HG03460 (cell line): ENCODE data around the gene AFF3.
"Not testable (repeated sequence)": the region's sequence is repeated elsewhere in the genome, so short reads cannot be mapped to it uniquely, and the experiment has no call there.

Experiments
- ATAC-seq: cut with Tn5 transposase; IDR thresholded peaks from one replicate; pipeline ENCODE4 v1.9.1; 2021; ENCODE audit not compliant: unreplicated experiment

AFF3 gene

GRCh38 chr2:99938250-99938649 lies 204.1 kb downstream of the AFF3 start:
- ATAC-seq, result no peak

GRCh38 chr2:99936065-99936464 lies 206.3 kb downstream of the AFF3 start:
- no peak for ATAC-seq

DNA sequence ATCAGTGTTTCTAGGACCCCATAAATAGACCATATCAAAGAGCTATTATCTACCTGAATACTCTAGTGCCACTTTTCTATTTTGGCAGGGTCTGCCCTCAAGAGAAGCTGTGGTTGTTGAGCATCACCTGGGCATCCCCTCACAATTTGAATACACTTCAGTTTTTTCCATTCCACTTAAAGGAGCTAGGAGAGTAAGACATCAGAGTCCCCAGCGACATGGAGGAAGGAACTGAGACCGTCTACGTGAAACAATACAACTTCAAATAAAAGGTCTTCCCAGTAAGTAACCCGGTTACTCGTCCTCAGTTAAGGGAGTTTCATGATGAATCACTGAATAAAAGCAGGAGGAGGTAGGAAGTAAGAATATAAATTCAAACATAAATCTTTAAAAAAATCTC lies 206.7 kb downstream of the AFF3 start:
- no peak for ATAC-seq

- ATAC-seq, result no peak
Observed at GRCh38 chr2:99933894-99934650, 208.3 kb downstream of the AFF3 start.

GRCh38 chr2:99933491-99933890 lies 208.9 kb downstream of the AFF3 start:
- not testable (repeated sequence) for ATAC-seq

- no peak for ATAC-seq
Observed at GRCh38 chr2:99928470-99929053, 213.8 kb downstream of the AFF3 start.

- ATAC-seq, result not testable (repeated sequence)
Observed at GRCh38 chr2:99927690-99928207, 214.6 kb downstream of the AFF3 start.

- no peak for ATAC-seq
Observed at GRCh38 chr2:99926986-99927385, 215.4 kb downstream of the AFF3 start.

DNA sequence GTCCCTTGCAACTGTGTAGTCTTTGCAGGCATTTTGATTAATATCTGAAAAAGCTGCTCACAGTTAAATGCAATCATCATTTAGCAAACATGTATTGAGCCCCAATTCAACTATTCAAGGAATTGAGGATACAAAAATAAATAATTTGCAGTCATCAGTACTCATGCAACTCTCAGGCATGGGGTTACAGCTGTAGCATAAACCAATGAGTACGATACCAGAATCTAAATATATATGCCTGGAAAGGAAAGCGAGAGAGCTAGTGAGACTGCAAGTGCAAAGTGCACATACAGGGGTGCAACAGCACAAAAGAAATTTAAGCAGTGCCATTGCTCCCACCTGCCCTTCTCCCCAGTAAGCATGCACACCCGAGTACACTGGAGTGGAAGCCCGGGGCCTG lies 216.4 kb downstream of the AFF3 start:
- no peak for ATAC-seq

GRCh38 chr2:99922664-99923063 lies 219.7 kb downstream of the AFF3 start:
- no peak for ATAC-seq

- no peak for ATAC-seq
Observed at GRCh38 chr2:99921903-99922302, 220.5 kb downstream of the AFF3 start.

DNA sequence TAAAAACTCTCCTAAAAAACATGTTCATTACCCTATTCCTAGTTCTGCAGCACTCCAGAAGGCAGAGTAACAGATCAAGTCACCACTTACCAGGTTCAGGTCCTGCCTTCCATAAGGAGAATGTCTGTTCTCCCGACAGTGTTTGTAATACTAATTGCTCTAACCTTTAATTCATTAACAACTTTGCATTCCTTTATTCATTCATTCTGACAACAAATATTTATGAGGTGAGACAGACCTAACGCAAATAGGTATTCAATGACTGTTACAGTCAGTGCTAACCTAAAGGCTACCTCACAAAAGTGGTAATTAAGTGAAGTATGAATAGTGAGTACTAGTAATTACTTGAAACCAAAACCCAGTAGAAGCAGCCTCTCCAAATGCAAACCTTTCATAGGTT lies 224.0 kb downstream of the AFF3 start:
- no peak for ATAC-seq

DNA sequence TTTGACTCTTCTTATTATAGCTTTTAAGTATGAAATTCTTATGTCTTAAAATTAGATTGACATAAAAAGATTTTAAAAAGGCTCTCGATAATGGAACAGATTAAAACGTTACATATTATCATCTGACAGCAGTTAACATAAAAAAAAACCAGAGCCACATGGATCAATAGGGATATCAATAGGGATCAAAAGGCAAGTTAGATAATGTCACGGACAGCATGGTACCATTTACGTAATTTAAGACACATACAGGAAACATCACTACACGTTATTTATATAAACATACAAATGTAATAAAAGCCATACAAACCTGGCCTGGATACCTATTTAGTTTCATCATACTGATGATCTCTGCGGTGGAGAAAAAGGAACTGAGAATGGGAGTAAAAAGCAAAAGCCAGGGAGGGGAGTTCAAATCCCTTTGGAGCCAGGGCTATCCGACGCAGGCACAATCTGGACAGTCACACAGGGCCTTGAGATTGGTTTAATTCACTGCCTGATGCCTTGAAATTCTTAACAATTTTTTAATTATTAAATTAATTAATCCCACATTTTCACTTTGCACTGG lies 227.2 kb downstream of the AFF3 start:
- ATAC-seq, result no peak

GRCh38 chr2:99911736-99912135 lies 230.7 kb downstream of the AFF3 start:
- ATAC-seq, result no peak

GRCh38 chr2:99910902-99911301 lies 231.5 kb downstream of the AFF3 start:
- no peak for ATAC-seq

GRCh38 chr2:99905636-99906035 lies 236.8 kb downstream of the AFF3 start:
- no peak for ATAC-seq

DNA sequence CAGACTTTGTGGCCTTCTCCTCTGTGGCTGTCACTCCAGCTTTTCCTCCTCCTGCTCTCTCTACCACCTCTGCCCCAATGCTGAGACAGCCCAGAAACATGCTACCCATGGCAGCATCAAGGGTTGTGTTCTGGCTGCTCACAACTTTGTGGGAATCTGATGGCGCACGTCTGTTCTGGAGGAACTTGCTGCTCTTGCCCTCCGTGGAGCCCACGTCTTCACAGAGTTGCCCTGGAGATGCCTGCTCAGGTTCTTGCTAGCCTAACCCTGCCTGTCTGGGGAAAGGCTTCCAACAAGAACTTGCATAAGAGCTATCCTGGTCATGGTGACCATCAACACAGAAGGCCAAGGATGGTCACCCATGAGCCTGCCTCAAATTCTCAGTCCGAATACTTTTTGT lies 237.4 kb downstream of the AFF3 start:
- no peak for ATAC-seq

- no peak for ATAC-seq
Observed at GRCh38 chr2:99903981-99904380, 238.4 kb downstream of the AFF3 start.

GRCh38 chr2:99900556-99900955 lies 241.8 kb downstream of the AFF3 start:
- no peak for ATAC-seq

- no peak for ATAC-seq
Observed at GRCh38 chr2:99899882-99900281, 242.5 kb downstream of the AFF3 start.

DNA sequence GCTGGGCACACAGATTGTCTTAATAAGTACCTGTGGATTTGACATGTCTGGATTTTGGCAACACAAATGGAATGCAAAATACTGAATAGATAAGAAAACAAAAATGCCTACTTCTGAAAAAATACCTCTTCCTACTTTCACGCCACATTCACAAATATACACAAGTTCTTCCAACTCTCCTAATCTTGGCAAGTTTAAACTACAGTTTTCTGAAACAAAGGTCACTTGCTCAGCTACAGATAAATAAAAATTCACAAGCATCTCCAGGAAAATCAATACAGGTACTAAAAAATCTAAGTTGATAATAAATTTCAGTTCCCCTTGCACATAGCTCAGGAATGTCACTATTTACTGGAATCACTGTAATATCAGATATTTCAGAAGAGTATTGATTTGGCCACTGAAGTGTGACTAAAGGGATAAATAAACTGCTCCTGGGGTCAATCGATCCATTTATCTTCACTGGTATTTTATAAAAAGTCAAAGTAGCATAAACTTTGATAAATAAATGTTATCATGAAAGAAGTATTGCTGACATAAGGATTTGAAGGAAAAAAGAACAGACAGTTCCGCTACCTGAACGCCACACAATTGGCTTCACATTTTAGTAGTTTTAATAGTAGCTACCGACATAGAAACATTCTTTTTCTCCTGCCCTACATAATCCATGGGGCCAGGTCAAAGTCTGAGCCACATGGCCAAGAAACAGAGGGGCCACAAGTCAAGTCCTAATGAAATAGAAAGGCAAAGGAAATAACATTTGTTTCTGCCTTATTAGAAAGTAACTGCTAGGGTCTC lies 243.1 kb downstream of the AFF3 start:
- ATAC-seq, result no peak
